Measurements from ENCODE around the gene KRT37. TPM values are rescaled to one million over a fixed set of nuclear protein-coding genes. Genes with fewer than 3 reads are reported as not detected.
A peak's percentile ranks its signal among the peaks of the same experiment; 100 is the strongest.

KRT37 gene
- not detected in 3 replicates for total RNA-seq
- long read RNA-seq: 0 reads

DNA sequence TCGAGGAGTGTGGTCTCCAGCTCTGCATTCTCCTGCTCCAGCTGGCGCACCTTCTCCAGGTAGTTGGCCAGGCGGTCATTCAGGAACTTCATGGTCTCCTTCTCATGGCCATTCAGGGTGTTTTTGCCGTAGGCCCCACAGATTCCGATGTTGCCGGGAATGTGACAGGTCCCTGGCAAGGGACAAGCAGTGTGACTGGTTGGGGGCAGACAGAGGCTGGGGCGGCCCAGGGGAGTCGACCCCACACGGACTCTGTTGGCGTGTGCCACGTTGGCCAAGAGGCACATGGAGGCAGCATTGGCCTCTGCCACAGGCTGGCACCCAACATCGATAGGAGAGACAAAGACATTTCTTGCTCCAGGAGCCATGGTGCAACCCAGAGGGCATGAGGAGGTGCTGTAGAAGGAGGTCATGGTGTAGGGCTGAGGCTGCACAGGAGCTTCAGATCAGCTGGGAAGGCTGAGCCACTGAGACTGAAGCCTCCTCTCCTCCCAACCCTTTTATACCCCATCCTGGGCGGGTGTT lies at the start of gene KRT37:
KRT37 (minus strand) TSS at position 475 of the 525 bp plus-strand sequence; CDS start at position 413, 62 bp downstream.
- peaks cover 9% of the 10 kb centered on the region for H3K27me3 Mint-ChIP-seq (ENCODE audit: low read depth)
- DNase-seq (ENCODE audit: low spot score): no peak
- H3K4me1 Mint-ChIP-seq (ENCODE audit: low read depth): no peaks in the 10 kb centered on the region
- TF ChIP-seq, protein P1, sequence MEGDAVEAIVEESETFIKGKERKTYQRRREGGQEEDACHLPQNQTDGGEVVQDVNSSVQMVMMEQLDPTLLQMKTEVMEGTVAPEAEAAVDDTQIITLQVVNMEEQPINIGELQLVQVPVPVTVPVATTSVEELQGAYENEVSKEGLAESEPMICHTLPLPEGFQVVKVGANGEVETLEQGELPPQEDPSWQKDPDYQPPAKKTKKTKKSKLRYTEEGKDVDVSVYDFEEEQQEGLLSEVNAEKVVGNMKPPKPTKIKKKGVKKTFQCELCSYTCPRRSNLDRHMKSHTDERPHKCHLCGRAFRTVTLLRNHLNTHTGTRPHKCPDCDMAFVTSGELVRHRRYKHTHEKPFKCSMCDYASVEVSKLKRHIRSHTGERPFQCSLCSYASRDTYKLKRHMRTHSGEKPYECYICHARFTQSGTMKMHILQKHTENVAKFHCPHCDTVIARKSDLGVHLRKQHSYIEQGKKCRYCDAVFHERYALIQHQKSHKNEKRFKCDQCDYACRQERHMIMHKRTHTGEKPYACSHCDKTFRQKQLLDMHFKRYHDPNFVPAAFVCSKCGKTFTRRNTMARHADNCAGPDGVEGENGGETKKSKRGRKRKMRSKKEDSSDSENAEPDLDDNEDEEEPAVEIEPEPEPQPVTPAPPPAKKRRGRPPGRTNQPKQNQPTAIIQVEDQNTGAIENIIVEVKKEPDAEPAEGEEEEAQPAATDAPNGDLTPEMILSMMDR (IDR thresholded peaks at IDR 0.05): no peak
- H3K4me3 Mint-ChIP-seq (ENCODE audit: unreplicated experiment): no peak within 1 kb of the TSS
- no peaks in the 10 kb centered on the region for H3K9me3 Mint-ChIP-seq (ENCODE audit: low read depth)
- no peak within 1 kb of the TSS for H3K27ac Mint-ChIP-seq (ENCODE audit: unreplicated experiment)
- H3K36me3 Mint-ChIP-seq (ENCODE audit: low read depth): no peaks in the 10 kb centered on the region

DNA sequence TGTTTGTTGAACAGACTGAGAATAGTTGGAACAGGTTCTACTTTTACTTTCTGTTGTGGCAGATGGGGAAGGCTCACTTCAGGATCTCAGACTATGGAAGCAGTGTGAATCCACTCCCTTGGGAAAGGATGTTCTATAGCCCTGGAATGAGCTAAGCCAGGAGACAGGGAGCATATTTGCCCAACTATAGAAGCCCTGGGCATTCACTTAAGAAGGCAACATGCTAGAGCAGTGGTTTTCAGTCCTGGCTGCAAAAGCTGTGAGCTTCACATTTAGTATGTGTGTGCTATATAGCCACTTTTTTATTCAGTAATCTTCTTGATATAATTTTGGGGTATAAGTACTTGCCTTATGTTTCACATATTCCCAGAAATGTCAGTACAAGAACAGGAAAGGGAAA lies 44.0 kb upstream of the KRT37 start:
- Mint-ChIP-seq H3K27ac (ENCODE audit: unreplicated experiment) (no peak overlapping the region), H3K36me3 (ENCODE audit: low read depth) (peaks cover 10% of the 10 kb centered on the region), H3K4me1 (ENCODE audit: low read depth) (peaks cover 13% of the 10 kb centered on the region), H3K4me3 (ENCODE audit: unreplicated experiment) (no peak overlapping the region), H3K9me3 (ENCODE audit: low read depth) (peaks cover 29% of the 10 kb centered on the region), H3K27me3 (ENCODE audit: low read depth) (peaks cover 2% of the 10 kb centered on the region)
- TF ChIP-seq, protein P1 (IDR thresholded peaks at IDR 0.05): no peak
- no peak for DNase-seq (ENCODE audit: low spot score)

DNA sequence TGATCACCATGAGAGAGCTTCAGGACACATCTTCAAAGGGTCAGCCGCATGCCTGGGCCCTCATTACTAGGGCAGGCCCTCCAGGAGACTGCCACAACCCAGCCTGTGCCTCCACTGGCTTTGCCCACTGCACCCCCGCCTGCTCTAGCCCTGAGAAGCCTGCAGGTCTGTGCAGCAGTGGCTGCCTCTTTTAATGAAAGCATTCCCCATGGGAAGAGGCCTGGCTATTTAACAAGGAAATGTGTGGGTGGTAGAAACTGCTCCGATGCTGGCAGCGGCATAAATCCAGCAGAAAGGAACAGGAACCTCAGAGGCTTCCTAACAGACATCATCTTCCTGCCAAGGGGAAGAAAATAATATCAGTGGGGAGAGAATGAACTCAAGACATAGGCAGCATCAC lies 43.2 kb upstream of the KRT37 start:
- Mint-ChIP-seq H3K4me1 (ENCODE audit: low read depth) (peaks cover 13% of the 10 kb centered on the region), H3K27ac (ENCODE audit: unreplicated experiment) (no peak overlapping the region), H3K27me3 (ENCODE audit: low read depth) (no peaks in the 10 kb centered on the region), H3K9me3 (ENCODE audit: low read depth) (peaks cover 29% of the 10 kb centered on the region), H3K4me3 (ENCODE audit: unreplicated experiment) (no peak overlapping the region), H3K36me3 (ENCODE audit: low read depth) (peaks cover 10% of the 10 kb centered on the region)
- TF ChIP-seq, protein P1 (IDR thresholded peaks at IDR 0.05): no peak
- no peak for DNase-seq (ENCODE audit: low spot score)

- H3K9me3 Mint-ChIP-seq (ENCODE audit: low read depth): peaks cover 26% of the 10 kb centered on the region
- H3K27ac Mint-ChIP-seq (ENCODE audit: unreplicated experiment): no peak within 1 kb of the TSS
- no peak for DNase-seq (ENCODE audit: low spot score)
- H3K4me1 Mint-ChIP-seq (ENCODE audit: low read depth): peaks cover 13% of the 10 kb centered on the region
- H3K36me3 Mint-ChIP-seq (ENCODE audit: low read depth): peaks cover 10% of the 10 kb centered on the region
- H3K4me3 Mint-ChIP-seq (ENCODE audit: unreplicated experiment): no peak within 1 kb of the TSS
- no peaks in the 10 kb centered on the region for H3K27me3 Mint-ChIP-seq (ENCODE audit: low read depth)
- TF ChIP-seq, protein P1 (IDR thresholded peaks at IDR 0.05): no peak
These were observed 42.6 kb upstream of the KRT37 start, which contains the start of gene KRT32 for GRCh38 chr17:41466988-41467387. TSS of gene KRT32 (minus strand) at chr17:41467386. CDS start at chr17:41467325, 61 bp downstream.

DNA sequence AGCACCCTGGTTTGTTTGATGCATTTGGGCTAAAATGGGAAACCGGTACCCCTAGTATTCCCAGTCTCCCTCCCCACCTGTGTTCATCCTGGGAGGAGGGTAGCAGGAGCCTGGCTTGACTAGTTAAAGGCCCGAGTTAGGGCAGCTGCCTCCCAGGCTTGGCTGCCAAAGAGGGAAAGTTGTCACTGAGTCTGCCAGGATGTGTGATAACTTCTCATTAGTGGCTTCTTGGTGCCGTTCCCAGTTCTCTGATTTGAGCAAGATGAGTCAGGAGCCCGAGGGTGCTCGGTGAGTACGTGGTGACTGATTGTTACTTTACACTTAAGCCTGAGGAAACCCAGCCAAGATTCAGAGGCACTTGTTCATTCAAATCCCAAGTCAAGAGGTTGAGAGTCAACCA lies 40.3 kb upstream of the KRT37 start:
- DNase-seq (ENCODE audit: low spot score): no peak
- H3K27me3 Mint-ChIP-seq (ENCODE audit: low read depth): peaks cover 9% of the 10 kb centered on the region
- TF ChIP-seq, protein P1 (IDR thresholded peaks at IDR 0.05): no peak
- H3K27ac Mint-ChIP-seq (ENCODE audit: unreplicated experiment): peak overlapping the region; percentile 45
- peaks cover 13% of the 10 kb centered on the region for H3K4me1 Mint-ChIP-seq (ENCODE audit: low read depth)
- H3K36me3 Mint-ChIP-seq (ENCODE audit: low read depth): no peaks in the 10 kb centered on the region
- H3K4me3 Mint-ChIP-seq (ENCODE audit: unreplicated experiment): no peak overlapping the region
- peaks cover 14% of the 10 kb centered on the region for H3K9me3 Mint-ChIP-seq (ENCODE audit: low read depth)

Data from chondrocyte (in vitro differentiated cells).